Stimulated activated CD4-positive, alpha-beta T cell treated with anti-CD3 and anti-CD28 coated beads, Interleukin-12 subunit alpha, Interleukin-12 subunit beta, amount 100 ng/mL, for 4 hours (primary cell): ENCODE data around the gene CYBA.

ENCODE experiments used
- DNase-seq: peaks from one replicate; pipeline ENCODE4 v3.0.0-alpha.2; 2020

The CYBA gene

DNA sequence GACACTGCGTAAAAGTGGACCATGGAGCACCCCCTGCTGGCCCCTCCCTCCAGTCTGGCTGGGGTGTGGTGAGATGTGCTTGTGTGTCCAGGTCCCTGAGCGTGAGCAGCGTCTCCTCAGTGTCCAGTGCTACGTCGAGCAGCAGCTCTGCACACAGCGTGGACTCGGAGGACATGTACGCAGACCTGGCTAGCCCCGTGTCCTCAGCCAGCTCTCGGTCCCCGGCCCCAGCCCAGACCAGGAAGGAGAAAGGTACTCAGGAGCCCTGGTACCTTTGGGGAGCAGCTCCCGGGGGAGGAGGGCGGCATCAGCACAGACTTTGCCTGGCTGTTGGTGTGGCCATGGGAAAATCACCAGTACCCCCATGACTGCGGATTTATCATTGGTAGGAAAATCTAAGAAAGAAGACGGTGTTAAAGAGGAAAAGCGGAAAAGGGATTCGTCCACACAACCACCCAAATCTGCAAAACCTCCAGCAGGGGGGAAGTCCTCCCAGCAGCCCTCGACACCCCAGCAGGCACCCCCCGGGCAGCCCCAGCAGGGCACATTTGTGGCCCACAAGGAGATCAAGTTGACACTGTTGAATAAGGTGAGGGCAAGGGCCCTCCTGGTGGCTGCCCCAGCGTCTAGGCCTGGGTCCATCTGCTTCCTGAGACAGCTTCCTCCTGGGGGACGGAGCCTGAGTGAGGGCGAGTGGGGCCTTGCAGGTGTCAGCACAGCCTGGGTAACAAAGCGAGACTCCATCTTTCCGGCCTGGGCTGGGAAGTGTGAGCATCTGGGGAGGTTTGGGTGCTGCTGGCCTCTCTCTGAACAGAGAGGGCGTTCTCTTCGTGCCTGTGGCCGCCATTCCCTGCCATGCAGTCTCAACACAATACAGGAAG is 23.1 kb downstream of the CYBA start:
- DNase-seq, result no peak

DNA sequence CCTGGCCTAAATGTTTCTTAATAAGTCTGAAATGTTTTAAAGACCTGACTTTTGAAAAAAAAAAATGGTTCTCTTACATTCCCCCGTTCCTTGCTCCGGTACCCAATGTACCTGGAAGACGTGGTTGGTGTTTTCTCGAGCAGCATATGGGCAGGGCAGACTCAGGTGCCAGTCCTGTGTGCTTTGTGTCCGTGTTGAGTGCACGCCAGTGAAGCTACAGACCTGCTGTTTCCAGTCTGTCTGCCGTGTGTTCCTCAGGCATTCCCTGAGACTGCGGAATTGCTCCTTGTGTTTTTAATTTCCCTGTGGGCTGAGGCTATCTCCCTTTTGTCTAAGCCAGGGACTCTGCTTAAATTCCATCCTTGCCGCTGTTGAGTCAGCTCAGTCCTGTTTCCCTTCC is 24.2 kb downstream of the CYBA start:
- no peak for DNase-seq

DNA sequence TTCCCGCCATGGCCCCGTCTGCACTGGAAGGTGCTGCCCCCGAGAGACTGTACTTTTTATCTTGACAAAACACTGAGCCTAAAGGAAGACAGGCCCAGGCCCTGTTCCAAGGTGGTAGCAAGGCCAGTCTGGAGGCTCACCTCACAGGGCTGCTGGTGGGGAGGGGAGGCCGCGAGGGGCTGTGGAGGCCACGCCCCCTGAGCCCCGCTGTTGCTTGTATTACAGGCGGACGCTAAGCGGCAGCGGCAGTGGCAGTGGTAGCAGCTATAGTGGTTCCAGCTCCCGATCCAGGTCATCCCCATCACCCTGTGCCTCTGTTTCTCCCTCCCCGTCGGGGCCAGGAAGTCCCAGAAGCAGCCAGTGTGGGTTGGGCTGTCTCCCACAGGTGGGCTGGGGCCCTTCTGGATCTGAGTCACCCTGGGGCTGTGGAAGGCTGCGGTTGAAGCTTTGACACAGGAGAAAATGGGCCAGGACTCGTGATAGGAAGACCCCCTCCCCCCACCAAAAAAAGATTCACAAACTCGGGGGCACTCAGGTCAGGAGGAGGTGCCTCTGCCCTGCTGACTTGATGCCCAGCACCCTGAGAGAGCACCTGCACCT is 25.8 kb downstream of the CYBA start:
- no peak for DNase-seq

- DNase-seq, result no peak
Measured at GRCh38 chr16:88624481-88624880, 26.4 kb downstream of the CYBA start.

DNA sequence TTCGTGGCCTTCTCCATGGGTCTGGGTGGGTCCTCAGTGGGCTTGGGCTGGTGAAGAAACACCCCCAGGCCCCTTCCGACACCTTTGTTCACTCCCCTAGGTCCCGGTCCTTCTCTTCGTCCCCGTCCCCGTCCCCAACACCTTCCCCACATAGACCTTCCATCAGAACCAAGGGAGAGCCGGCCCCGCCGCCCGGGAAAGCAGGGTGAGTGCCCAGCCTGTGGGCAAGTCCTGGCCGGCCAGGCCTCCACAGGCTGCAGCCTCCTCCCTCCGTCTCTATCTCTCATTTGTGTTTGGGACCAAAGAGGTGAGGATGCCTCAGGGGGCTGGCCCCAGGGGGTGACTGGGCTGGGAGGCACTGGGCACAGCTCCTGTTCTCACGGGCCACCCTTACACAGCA is 27.0 kb downstream of the CYBA start:
- no peak for DNase-seq

DNA sequence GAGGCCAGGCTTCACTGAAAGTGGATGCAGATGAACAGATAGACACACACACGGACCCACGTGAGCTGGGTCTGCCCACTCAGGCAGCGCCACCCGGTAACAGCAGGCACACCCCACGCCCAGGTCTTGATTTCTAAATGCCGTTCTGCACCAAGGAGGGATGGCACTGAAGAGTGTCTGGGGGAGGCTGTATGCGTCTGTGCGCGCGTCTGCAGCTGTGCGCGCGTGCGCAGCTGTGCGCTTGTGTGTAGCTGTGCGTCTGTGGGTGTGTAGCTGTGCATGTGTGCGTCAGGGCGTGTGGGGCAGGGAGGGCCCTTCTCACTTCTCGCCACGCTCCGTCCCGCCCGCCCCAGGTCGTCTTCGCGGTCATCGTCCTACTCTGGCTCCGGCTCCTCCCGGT is 28.0 kb downstream of the CYBA start:
- no peak for DNase-seq

DNA sequence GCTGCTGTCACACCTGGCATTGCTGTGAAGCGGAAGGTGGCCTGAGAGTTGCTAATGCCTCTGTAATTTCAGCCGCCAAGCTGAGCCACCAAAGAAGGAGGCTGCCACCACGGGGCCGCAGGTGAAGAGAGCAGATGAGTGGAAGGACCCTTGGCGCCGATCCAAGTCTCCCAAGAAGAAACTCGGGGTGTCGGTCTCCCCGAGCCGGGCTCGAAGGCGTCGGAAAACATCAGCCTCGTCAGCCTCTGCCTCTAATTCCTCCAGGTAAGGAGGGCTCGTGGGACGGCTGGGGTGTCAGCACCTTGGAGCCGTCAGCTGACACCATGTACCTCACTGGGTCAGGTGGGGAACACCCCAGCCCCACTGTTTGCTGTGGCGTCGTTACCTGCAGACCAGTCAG is 28.7 kb downstream of the CYBA start:
- DNase-seq, result no peak

GRCh38 chr16:88619859-88620815 is 30.7 kb downstream of the CYBA start:
- no peak for DNase-seq

- DNase-seq, result no peak
Measured at GRCh38 chr16:88618956-88619667, 31.7 kb downstream of the CYBA start.

GRCh38 chr16:88618182-88618955 is 32.5 kb downstream of the CYBA start:
- DNase-seq, result no peak

DNA sequence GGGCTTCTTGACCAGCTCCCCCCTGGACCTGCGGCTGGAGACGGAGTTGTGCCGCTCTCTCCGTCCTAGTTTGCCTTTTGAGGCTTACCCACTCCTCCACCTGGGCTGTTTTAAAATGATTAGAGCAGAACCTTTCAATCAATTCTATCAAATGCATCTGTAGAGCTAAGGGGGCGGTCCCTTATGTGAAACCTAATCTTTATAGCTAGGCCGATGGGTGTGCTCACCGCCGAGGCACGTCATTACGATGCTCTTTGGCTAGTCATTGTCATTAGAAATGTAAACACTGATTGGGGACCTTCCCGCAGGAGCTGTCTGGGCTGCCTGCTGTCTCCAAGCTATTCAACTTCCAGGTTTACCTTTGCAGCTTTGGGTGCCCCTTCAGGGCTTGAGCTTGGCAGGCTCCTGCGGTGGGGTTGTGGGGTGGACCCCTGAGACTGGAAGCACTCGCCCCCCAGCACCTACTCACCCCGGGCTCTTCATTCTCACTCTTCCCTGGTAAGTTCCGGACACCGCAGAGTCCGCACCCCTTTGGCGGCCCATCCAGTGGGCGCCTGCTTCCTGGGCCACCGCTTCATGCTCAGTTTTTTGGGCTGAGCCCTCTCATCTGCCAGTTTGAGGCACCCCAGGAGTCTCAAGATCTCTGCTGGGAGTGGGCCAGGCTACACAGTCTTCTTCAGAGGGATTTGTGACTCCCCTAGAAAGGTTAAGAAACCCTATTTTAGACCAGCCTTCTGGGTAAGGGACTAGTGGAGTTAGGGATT is 33.4 kb downstream of the CYBA start:
- DNase-seq, result no peak

- DNase-seq, result no peak
Measured at GRCh38 chr16:88616736-88617135, 34.1 kb downstream of the CYBA start.

DNA sequence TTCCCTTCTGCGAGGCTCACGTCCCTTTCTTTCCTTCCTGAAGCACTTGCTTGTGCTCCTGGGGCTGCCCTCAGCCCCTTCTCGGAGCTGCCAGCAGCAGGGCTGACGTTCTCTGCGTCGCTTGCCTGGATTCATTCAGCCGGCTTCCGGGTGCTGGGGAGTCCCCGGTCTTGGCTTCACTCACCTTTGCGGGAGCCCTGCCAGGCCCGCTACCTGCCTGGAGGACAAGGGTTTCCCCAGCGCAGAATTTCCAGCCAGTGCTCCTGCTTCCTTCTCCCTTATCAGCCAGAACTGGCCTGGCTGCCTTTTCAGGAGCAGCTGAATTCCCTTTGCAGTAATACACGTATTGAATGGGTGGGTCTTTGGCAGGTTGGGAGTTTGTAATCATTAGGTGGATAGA is 34.5 kb downstream of the CYBA start:
- DNase-seq, result no peak

DNA sequence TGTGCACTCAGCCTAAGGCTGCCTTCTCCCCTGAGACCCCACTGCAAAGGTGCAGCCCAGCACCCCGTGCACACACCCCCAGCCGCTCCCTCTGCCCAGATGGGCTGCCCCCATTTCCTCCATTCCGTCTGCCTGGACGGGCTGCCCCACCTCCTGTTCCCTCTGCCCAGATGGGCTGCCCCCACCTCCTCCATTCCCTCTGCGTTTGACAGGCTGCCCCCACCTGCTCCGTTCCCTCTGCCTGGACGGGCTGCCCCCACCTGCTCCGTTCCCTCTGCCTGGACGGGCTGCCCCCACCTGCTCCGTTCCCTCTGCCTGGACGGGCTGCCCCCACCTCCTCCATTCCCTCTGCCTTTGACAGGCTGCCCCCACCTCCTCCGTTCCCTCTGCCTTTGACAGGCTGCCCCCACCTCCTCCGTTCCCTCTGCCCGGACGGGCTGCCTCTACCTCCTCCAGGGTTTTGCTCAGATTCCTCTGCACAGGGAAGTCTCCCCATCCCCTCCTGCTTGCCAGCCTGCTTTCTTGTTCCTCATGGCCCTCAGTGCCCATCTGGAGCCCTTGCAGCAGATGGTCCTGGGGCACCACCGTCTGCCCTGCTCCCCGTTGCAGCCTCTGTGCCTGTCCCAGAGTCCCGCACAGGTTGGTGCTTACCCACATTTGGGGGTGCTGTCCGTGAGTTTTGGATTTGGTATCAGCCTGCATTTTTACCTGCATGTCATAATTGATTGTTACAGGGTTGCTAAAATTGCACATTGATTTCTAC is 35.9 kb downstream of the CYBA start:
- no peak for DNase-seq

GRCh38 chr16:88613911-88614817 is 36.7 kb downstream of the CYBA start:
- no peak for DNase-seq

- DNase-seq, result no peak
Measured at GRCh38 chr16:88613293-88613692, 37.6 kb downstream of the CYBA start.

GRCh38 chr16:88610909-88611812 is 39.7 kb downstream of the CYBA start:
- DNase-seq, result no peak

DNA sequence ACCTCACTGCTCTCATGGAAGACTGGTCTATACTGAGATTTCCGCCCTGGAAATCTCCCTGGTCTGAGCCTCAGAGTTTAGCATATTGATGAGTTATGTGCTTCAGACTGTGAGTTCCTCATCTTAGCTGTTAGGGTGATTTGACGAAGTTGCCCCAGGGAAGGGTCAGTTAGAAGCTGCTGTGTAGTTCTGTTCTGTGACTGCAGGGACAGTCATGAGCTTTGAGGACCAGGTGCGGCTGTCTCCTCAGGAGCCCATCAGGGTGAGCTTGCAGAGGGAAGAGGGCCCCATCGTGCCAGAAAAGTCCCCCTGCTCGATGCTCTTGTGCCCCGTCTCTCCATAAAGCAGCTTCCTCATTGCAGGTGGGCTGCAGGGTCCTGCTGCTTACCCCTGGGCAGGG is 40.8 kb downstream of the CYBA start:
- no peak for DNase-seq
